Left cardiac atrium (tissue), 4 donors: ENCODE results near the gene ZNF75A. TPM values are rescaled to one million over a fixed set of nuclear protein-coding genes. Genes with fewer than 3 reads are reported as not detected.
"Not testable (repeated sequence)": the region's sequence is repeated elsewhere in the genome, so short reads cannot be mapped to it uniquely, and the experiment has no call there.

Experiments used
- ATAC-seq, 2 donors: fragments of 200-7000 bp; cut with Tn5 transposase; one replicate each; pipeline ENCODE4 v1.9.1; 2020; ENCODE audit warnings: mild to moderate bottlenecking in 2 of 2, moderate library complexity in 2 of 2
- DNase-seq: peaks from one replicate; pipeline ENCODE4 v3.0.0-alpha.2; 2020
- intact Hi-C, 2 donors: fragments of 100-400 bp; cut with DNase I; formaldehyde crosslinking; loops; one replicate each; pipeline versions ENCODE4 v1.14.1 to v1.15.1; 2022 to 2023
- long read RNA-seq: library from polyadenylated mRNA; unstranded; transcript quantifications from one replicate; pipeline ENCODE4 v2.0.0, GENCODE V29; 2021
- total RNA-seq, 2 donors: library from RNA; stranded (reverse); fragmentation: NEBNext Ultra II Directional; extraction: Animal tissue kit (Norgen Biotek cat#: 25700); gene quantifications; one replicate each; pipeline ENCODE4 v1.2.1, GENCODE V29; 2021
- donor health status: DM: no; HTN: yes; CAD: no.
- donor health status: DM: no; HTN: yes; CAD: no; lungs with severe emphysema.
- donor health status: DM: yes; HTN: yes; CAD: no.
- donor health status: Dilated cardiomyopathy.

Gene ZNF75A
- total RNA-seq = 10 to 100 TPM; 16.4 to 23.0 TPM
- long read RNA-seq, partial matches to known transcripts = 6 of 22 reads
- long read RNA-seq, other reads (novel, unspliced or antisense) = 12 of 22 reads

- DNase-seq (peak; percentile 92), ATAC-seq (peak; percentile 98 to 100)
- intact Hi-C loops = no loop called here
Measured at GRCh38 chr16:3305109-3306068, at the start of gene ZNF75A, which contains the start of gene TIGD7. ZNF75A (plus strand) TSS chr16:3305497; CDS start chr16:3308429, 2,932 bp downstream. TIGD7 (minus strand) TSS chr16:3305430; CDS start chr16:3300614, 4,816 bp downstream.

DNA sequence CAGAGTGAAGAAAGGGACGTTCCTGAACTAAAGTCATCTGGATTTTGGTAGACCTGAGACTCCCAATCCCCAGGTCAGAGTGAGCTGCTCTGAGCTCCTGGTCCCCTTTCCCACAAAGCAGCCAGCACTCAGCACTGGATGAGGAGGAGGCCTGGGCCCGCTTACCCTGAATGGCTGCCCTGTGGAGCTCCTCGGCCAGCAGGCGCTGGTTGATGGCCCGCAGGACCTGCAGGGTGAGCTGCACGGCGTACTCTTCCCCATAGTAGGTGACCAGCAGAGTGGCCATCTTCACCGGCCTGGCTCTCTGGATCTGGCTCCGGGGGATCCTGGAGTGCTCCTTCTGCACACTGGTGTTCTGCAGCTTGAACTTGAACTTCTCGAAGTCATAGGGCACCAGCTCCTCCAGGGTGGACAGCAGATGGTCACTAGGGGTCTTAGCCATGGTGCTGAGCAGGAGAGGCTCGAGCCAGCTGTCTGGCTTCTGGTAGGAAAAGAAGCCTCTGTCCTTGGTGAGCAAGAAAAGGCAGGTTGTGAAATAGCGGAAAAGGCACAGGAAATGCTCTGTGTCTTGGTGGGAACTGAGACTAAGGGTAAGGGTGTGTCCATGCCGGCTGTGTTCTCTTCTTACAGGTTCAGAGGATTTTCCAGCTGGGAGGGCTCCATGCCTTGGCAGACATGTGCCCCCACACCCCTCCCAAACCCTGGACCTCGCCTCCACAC, 49.0 kb upstream of the ZNF75A start, which contains the start of gene MEFV:
MEFV (minus strand) TSS at position 488 of the 720 bp plus-strand sequence; CDS start at position 442, 46 bp downstream.
- ATAC-seq (peak in 1 of 2 donors; percentile 60), DNase-seq (no peak)
- intact Hi-C loops = no loop called here

GRCh38 chr16:3256866-3257465, 48.3 kb upstream of the ZNF75A start:
- DNase-seq = no peak
- ATAC-seq = peak in 1 of 2 donors; percentile 24

GRCh38 chr16:3259836-3260235, 45.5 kb upstream of the ZNF75A start:
- ATAC-seq (no peak), DNase-seq (no peak)
- intact Hi-C loops = loop anchor here in 1 of 2 donors (5.0 kb wide), 1 partner anchor 237 kb away; the partner anchor contains the start of gene C16orf90

More at GRCh38 chr16:3256866-3257465, 48.3 kb upstream of the ZNF75A start:
- intact Hi-C loops = no loop called here

- ATAC-seq (no peak), DNase-seq (no peak)
- intact Hi-C loops = loop anchor here in 1 of 2 donors (5.0 kb wide), 1 partner anchor 235 kb away; the partner anchor contains the start of gene C16orf90
Measured at GRCh38 chr16:3262517-3262916, 42.8 kb upstream of the ZNF75A start.

DNA sequence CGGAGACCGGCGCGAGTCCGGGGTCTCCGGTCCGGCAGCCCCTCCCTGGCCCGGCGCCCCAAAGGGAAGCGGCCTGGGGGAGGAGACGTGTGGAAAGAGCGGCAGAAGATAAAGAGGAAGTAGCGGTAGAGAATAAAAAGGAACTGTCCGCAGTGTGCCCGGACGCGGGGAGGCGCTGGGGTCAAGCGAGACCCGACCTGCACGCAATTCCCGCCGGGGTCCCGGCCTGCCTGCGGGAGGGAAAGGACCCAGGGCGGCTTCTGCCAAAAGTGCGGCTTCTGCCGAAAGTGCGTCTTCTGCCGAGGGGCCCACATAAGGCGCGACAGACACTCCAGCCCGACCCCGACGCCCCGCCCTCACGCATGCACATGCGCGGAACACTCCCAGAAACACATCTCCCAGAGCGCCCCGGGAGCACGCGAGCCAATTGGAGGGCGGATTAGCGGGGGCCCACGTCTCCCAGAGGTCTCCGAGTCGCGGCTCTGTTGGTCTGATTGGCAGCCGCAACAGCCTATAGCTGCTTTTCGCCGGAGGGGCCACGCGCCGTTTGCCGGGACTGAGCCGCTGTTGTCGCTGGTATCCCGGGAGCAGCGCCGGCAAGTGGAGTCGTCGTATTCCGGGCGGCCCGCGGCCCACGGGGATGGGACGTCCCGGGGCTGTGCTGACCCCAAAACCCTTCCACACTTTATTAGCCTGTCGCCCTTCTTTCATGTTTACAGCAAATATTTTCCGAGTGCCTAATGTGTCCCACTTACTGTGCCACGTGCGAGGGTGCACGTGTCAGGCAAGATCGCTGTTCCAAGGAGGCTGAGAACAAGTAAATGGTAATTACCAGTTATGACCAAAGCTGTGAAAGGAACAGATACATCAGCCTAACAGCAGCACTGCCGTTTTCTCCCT, 40.9 kb upstream of the ZNF75A start:
- ATAC-seq = peak; percentile 97 to 98
- peak; percentile 98 for DNase-seq
- intact Hi-C loops = loop anchor here in 1 of 2 donors (5.0 kb wide), 1 partner anchor 233 kb away; the partner anchor contains the start of gene C16orf90

DNA sequence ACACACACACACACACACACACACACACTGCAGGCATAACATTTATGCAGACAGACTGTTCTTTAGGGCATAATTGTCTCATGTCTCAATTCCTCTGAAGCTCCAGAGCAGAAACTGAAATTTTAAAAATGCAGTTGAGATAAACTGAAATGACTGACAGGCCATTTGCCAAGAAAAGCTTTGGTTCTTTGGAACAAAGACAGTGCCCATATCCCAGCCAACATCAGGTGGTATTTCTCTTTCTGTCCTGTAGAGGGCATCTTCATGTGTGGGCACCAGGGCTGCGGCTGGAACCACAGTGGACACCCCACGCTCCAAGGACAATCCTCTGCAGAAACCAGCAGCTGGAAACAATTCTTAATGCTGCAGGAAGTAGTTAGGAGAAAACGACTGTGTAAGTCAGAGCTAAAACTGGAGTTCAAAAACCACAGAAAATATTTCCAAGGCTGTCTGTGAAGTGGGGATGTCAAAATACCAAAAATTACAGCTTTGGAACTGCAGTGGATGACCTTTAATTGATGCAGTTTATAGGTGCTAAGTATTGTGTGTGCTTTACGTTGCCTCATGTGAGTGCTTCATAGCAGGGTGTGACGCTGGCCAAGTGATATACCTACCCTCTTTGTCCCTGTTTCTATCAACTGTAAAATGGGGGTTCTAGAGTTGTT, 38.3 kb upstream of the ZNF75A start:
- peak; percentile 40 for DNase-seq
- ATAC-seq = no peak
- intact Hi-C loops = no loop called here

DNA sequence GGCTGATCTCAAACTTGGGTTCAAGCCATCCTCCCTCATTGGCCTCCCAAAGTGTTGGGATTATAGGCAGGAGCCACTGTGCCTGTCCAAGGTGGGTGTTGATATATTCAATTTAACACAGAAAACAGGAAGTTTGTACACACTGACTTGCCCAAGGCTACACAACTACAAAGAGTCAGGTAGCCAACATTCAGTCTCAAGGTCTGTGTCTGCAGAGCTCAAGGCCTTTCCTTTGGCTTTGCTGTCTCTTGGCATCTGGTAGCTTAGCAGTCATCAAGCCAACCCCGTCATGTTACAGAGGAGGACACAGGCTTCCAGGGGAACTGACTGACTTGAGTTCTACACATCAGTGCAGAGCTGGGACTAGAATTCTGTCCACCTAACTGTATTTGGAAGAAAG, 37.0 kb upstream of the ZNF75A start:
- no peak for ATAC-seq
- intact Hi-C loops = no loop called here
- no peak for DNase-seq

DNA sequence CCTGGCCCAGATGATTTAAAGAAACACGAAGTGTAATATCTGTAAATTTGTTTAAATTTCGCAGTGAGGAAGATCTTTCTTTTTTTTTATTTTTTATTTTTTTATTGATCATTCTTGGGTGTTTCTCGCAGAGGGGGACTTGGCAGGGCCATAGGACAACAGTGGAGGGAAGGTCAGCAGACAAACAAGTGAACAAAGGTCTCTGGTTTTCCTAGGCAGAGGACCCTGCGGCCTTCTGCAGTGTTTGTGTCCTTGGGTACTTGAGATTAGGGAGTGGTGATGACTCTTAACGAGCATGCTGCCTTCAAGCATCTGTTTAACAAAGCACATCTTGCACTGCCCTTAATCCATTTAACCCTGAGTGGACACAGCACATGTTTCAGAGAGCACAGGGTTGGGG, 34.6 kb upstream of the ZNF75A start:
- intact Hi-C loops = not testable (repeated sequence)

DNA sequence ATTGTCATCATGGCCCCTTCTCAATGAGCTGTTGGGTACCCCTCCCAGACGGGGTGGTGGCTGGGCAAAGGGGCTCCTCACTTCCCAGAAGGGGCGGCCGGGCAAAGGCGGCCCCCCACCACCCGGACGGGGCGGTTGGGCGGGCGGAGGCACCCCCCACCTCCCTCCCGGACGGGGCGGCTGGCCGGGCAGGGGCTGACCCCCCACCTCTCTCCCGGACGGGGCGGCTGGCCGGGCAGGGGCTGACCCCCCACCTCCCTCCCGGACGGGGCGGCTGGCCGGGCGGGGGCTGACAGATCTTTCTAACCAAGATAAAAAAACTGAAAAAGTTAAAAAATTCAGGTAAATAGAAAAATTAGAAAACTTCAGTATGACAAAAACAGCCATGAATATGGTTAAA, 34.0 kb upstream of the ZNF75A start:
- DNase-seq = not testable (repeated sequence)

More for the DNA sequence above, 34.6 kb upstream of the ZNF75A start:
- ATAC-seq, DNase-seq: not testable (repeated sequence)

GRCh38 chr16:3274490-3274889, 30.8 kb upstream of the ZNF75A start:
- ATAC-seq = no peak
- no peak for DNase-seq
- intact Hi-C loops = no loop called here

More for the DNA sequence above, 34.0 kb upstream of the ZNF75A start:
- intact Hi-C loops, ATAC-seq: not testable (repeated sequence)

GRCh38 chr16:3274947-3275346, 30.4 kb upstream of the ZNF75A start:
- ATAC-seq = no peak
- intact Hi-C loops = no loop called here
- no peak for DNase-seq

DNA sequence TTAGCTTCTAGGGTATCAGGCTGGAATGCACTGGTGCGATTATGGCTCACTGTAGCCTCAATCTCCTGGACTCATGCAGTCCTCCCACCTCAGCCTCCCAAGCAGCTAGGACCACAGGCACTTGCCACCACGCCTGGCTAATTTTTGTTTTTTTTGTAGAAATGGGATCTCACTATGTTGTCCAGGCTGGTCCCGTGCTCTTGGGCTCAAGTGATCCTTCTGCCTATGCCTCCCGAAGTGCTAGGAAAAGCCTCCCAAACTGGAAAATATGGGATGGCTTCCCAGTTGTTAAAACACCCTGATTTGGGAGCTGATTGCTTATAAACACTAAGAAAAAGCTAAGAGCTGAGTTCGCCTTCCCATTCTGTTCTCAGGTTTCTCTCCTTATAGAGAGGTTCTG, 28.6 kb upstream of the ZNF75A start:
- intact Hi-C loops = no loop called here
- no peak for DNase-seq

GRCh38 chr16:3281222-3281820, 24.0 kb upstream of the ZNF75A start:
- ATAC-seq = no peak
- intact Hi-C loops = no loop called here
- no peak for DNase-seq

More for the DNA sequence above, 28.6 kb upstream of the ZNF75A start:
- no peak for ATAC-seq

DNA sequence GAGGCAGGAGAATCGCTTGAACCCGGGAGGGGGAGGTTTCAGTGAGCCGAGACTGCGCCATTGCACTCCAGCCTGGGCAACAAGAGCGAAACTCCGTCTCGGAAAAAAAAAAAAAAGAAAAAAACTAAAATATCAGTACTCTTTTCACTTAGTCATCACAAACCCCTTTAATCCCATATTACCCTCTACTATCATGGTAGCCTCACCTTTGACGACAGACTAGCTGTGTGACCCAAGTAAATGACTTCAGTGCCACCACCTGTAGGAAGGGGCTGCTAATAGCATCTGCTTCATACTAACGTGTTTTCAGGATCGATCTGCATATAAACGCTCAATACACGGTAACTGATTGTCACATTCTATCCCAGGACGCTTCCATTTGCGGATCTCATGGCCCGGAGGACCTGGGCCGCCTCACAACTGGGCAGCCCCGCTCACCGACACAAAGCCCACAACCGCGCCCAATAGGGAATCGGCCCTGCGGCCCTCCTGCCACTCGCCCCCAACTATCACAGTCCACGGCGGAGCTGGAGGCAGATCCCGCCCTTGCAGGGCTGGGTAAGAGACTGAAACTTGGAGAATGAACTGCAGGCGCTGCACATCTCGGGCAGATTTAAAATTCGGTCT, 23.1 kb upstream of the ZNF75A start:
- DNase-seq = no peak
- intact Hi-C loops = no loop called here
- ATAC-seq = peak; percentile 32 to 61

- ATAC-seq (peak; percentile 95 to 97), DNase-seq (peak; percentile 96)
- intact Hi-C loops = no loop called here
Measured at GRCh38 chr16:3282730-3283542, 22.4 kb upstream of the ZNF75A start, which contains the start of gene ZNF263. ZNF263 (plus strand) TSS chr16:3283491; CDS start chr16:3283819, 328 bp downstream.
